Tibial artery (tissue), 4 donors: ENCODE results near the gene CIAO3.

Source experiments
- DNase-seq, 2 donors: peaks; one replicate each; pipeline ENCODE4 v3.0.0-alpha.2; 2019
- H3K27ac ChIP-seq, 2 donors: fragments of 200-600 bp; sonication (generic) in 1 of 2; 1 replicate in 1 of 2; 2 replicates in 1 of 2; pipeline ENCODE4 v1.5.1; 2018 to 2019; ENCODE audit warnings: mild to moderate bottlenecking in 1 of 2
- H3K27me3 ChIP-seq, 2 donors: fragments of 200-600 bp; sonication (generic) in 1 of 2; one replicate each; pipeline versions ENCODE4 v1.5.1 to v1.6.0; 2016 to 2019
- H3K36me3 ChIP-seq, 3 donors: fragments of 200-600 bp; sonication (generic) in 2 of 3; one replicate each; pipeline ENCODE4 v1.5.1; 2016 to 2019; ENCODE audit warnings: mild to moderate bottlenecking in 2 of 3
- H3K4me1 ChIP-seq, 4 donors: fragments of 200-600 bp; sonication (generic) in 2 of 4; 1 replicate in 3 of 4; 2 replicates in 1 of 4; pipeline ENCODE4 v1.5.1; 2016 to 2019
- H3K4me3 ChIP-seq, 2 donors: fragments of 200-600 bp; sonication (generic) in 1 of 2; 1 replicate in 1 of 2; 2 replicates in 1 of 2; pipeline ENCODE4 v1.5.1; 2018 to 2019; ENCODE audit warnings: mild to moderate bottlenecking in 2 of 2
- H3K9me3 ChIP-seq, 3 donors: fragments of 200-600 bp; sonication (generic) in 1 of 3; one replicate each; pipeline ENCODE4 v1.5.1; 2016 to 2019
- CTCF ChIP-seq, 2 experiments: fragments of 200-600 bp in 1 of 2; fragments of 450-650 bp in 1 of 2; IDR thresholded peaks; one replicate each; pipeline ENCODE4 v1.5.1; 2017 to 2019; ENCODE audit warnings: antibody characterized with exemption in 2 of 2, mild to moderate bottlenecking in 1 of 2, moderate library complexity in 1 of 2
- intact Hi-C: fragments of 100-400 bp; cut with DNase I; formaldehyde crosslinking; loops from one replicate; pipeline ENCODE4 v1.15.0; 2023; ENCODE audit warnings: low total_unique reads

Gene CIAO3

GRCh38 chr16:711548-712320, 29.1 kb downstream of the CIAO3 start:
- H3K27me3 ChIP-seq, result peaks cover 0 to 72% of the 10 kb centered on the region in 2 donors
- intact Hi-C loops, result loop anchor here (2.0 to 5.0 kb wide), 2 partner anchors 75 to 346 kb away; no protein-coding TSS in a partner anchor
- H3K9me3 ChIP-seq, result no peaks in the 10 kb centered on the region
- H3K4me1 ChIP-seq, result peaks cover 0 to 43% (median 28%) of the 10 kb centered on the region in 4 donors
- H3K4me3 ChIP-seq, result no peak overlapping the region
- TF ChIP-seq CTCF (IDR thresholded peaks at IDR 0.05), result peak; percentile 87 to 95
- DNase-seq, result peak; percentile 57 to 83
- no peaks in the 10 kb centered on the region for H3K36me3 ChIP-seq
- H3K27ac ChIP-seq, result no peak overlapping the region

GRCh38 chr16:711084-711483, 29.7 kb downstream of the CIAO3 start:
- intact Hi-C loops, result loop anchor here (5.0 kb wide), 1 partner anchor 346 kb away; no protein-coding TSS in a partner anchor
- Histone ChIP-seq H3K36me3 (no peaks in the 10 kb centered on the region), H3K4me1 (peaks cover 0 to 43% (median 27%) of the 10 kb centered on the region in 4 donors), H3K9me3 (no peaks in the 10 kb centered on the region), H3K27me3 (peaks cover 0 to 72% of the 10 kb centered on the region in 2 donors), H3K4me3 (no peak overlapping the region), H3K27ac (no peak overlapping the region)
- no peak for TF ChIP-seq CTCF (IDR thresholded peaks at IDR 0.05)
- no peak for DNase-seq

GRCh38 chr16:710500-711075, 30.2 kb downstream of the CIAO3 start:
- DNase-seq, result no peak
- H3K27ac ChIP-seq, result no peak overlapping the region
- peaks cover 0 to 71% of the 10 kb centered on the region in 2 donors for H3K27me3 ChIP-seq
- H3K4me1 ChIP-seq, result peaks cover 0 to 40% (median 25%) of the 10 kb centered on the region in 4 donors
- intact Hi-C loops, result loop anchor here (5.0 kb wide), 1 partner anchor 347 kb away; no protein-coding TSS in a partner anchor
- no peak for TF ChIP-seq CTCF (IDR thresholded peaks at IDR 0.05)
- H3K4me3 ChIP-seq, result no peak overlapping the region
- no peaks in the 10 kb centered on the region for H3K9me3 ChIP-seq
- H3K36me3 ChIP-seq, result no peaks in the 10 kb centered on the region

GRCh38 chr16:709566-710499, 31.0 kb downstream of the CIAO3 start:
- Histone ChIP-seq H3K27ac (no peak overlapping the region), H3K36me3 (no peaks in the 10 kb centered on the region), H3K9me3 (no peaks in the 10 kb centered on the region), H3K4me1 (peaks cover 0 to 43% (median 25%) of the 10 kb centered on the region in 4 donors), H3K4me3 (no peak overlapping the region), H3K27me3 (peaks cover 0 to 78% of the 10 kb centered on the region in 2 donors)
- TF ChIP-seq CTCF (IDR thresholded peaks at IDR 0.05), result no peak
- intact Hi-C loops, result loop anchor here (5.0 kb wide), 1 partner anchor 347 kb away; no protein-coding TSS in a partner anchor
- no peak for DNase-seq

GRCh38 chr16:708959-709358, 31.8 kb downstream of the CIAO3 start:
- Histone ChIP-seq H3K36me3 (no peaks in the 10 kb centered on the region), H3K27me3 (peaks cover 0 to 82% of the 10 kb centered on the region in 2 donors), H3K9me3 (no peaks in the 10 kb centered on the region), H3K4me3 (no peak overlapping the region), H3K27ac (no peak overlapping the region), H3K4me1 (peaks cover 0 to 39% (median 20%) of the 10 kb centered on the region in 4 donors)
- intact Hi-C loops, result no loop called here
- TF ChIP-seq CTCF (IDR thresholded peaks at IDR 0.05), result no peak
- no peak for DNase-seq
